ENCODE results near the gene LPGAT1. TPM values are rescaled to one million over a fixed set of nuclear protein-coding genes. Genes with fewer than 3 reads are reported as not detected.

LPGAT1 gene
- total RNA-seq, 1 donor from 2014 or later: 73.2 TPM

DNA sequence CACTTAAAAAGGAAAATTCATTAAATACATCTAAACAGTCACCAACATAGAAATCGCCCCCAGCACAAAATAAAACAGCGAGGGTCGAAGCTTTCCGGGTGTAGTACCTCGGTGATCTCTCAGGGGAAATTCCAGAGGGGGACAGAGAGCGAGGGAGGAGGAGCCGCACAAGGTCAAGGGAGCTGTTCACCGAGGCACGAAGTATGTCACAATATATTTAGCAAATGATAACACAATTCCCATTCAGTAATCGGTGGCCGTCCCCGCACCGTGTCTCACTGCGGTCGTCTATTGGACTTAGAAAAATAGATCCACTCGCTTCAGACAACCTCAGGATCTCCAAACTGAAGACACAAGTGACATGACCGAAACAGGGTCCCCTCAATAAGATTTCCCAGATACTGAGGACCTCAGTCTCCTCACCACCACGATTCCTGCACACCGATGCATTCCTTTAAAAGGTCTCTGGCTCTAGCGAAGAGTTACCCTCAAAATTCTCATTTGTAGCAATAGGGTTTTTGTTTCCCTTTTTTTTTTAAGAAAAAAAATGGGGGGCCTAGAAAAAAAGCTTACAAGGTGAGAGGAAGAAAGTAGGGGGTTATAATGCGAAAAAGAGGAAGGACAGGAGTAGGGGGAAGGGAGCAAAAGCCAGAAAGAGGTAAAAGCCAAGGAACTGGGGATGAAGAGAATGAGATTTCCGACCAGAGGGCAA, 1.1 kb downstream of the LPGAT1 start:
- no peak for TF ChIP-seq CTCF (IDR thresholded peaks at IDR 0.05; ENCODE audit: partially characterized antibody, unreplicated experiment)
- peak; percentile 22 for DNase-seq
- H3K4me1 Mint-ChIP-seq (ENCODE audit: low read depth, unreplicated experiment): peaks cover 14% of the 10 kb centered on the region
- no peaks in the 10 kb centered on the region for H3K36me3 Mint-ChIP-seq (ENCODE audit: unreplicated experiment)
- peaks cover 7% of the 10 kb centered on the region for H3K9me3 Mint-ChIP-seq (ENCODE audit: unreplicated experiment)
- peak overlapping the region; percentile 98 for H3K4me3 Mint-ChIP-seq (ENCODE audit: unreplicated experiment)
- H3K27ac Mint-ChIP-seq (ENCODE audit: unreplicated experiment): peak overlapping the region; percentile 87
- H3K27me3 Mint-ChIP-seq (ENCODE audit: unreplicated experiment): no peaks in the 10 kb centered on the region

- Mint-ChIP-seq H3K27ac (ENCODE audit: unreplicated experiment) (peak overlapping the region; percentile 87), H3K9me3 (ENCODE audit: unreplicated experiment) (peaks cover 7% of the 10 kb centered on the region), H3K4me3 (ENCODE audit: unreplicated experiment) (peak overlapping the region; percentile 98), H3K36me3 (ENCODE audit: unreplicated experiment) (no peaks in the 10 kb centered on the region), H3K27me3 (ENCODE audit: unreplicated experiment) (no peaks in the 10 kb centered on the region), H3K4me1 (ENCODE audit: low read depth, unreplicated experiment) (peaks cover 14% of the 10 kb centered on the region)
- no peak for TF ChIP-seq CTCF (IDR thresholded peaks at IDR 0.05; ENCODE audit: partially characterized antibody, unreplicated experiment)
- DNase-seq: no peak
Observed at GRCh38 chr1:211828584-211829342, 1.8 kb downstream of the LPGAT1 start.

DNA sequence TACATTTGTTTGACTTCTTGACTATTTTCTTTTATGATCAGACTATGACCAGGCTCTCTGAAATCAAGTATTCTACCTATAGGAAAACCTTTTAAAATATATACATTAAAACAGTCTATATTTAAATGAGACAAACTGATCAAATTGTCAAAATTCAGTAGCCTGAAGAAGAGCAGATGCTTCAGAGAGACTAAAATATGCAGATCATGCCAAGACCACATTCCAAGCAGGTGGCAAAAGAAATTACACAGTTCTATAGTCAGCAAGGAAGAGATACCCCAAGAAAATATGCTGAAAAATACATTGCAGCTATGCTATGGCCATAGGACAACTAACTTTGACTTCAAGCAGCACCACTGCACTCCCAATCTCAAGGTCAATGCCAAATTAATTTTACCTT, 3.5 kb downstream of the LPGAT1 start:
- Mint-ChIP-seq H3K4me3 (ENCODE audit: unreplicated experiment) (peak overlapping the region; percentile 59), H3K4me1 (ENCODE audit: low read depth, unreplicated experiment) (peaks cover 13% of the 10 kb centered on the region), H3K27me3 (ENCODE audit: unreplicated experiment) (no peaks in the 10 kb centered on the region), H3K27ac (ENCODE audit: unreplicated experiment) (no peak overlapping the region), H3K9me3 (ENCODE audit: unreplicated experiment) (peaks cover 7% of the 10 kb centered on the region), H3K36me3 (ENCODE audit: unreplicated experiment) (no peaks in the 10 kb centered on the region)
- TF ChIP-seq CTCF (IDR thresholded peaks at IDR 0.05; ENCODE audit: partially characterized antibody, unreplicated experiment): no peak
- no peak for DNase-seq

DNA sequence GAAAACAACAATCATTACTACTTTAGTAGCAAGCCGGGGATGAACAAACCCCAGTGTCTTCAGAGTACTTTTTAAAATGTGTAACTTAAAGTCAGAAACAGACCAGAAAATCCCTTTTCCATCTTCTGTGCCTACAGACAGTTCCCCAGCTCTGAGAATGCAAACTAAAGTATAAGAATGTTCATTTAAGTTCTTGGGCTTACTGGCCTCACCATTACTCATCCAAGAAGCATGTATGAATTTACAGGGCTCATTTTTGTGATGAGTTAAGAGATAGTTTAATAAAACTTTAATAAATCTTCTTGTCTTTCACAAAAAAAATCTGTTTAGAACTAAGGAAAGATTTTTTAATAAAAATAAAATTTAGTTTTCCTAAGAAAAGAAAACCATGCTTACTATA, 4.6 kb downstream of the LPGAT1 start:
- H3K4me3 Mint-ChIP-seq (ENCODE audit: unreplicated experiment): no peak overlapping the region
- no peak for TF ChIP-seq CTCF (IDR thresholded peaks at IDR 0.05; ENCODE audit: partially characterized antibody, unreplicated experiment)
- peaks cover 7% of the 10 kb centered on the region for H3K9me3 Mint-ChIP-seq (ENCODE audit: unreplicated experiment)
- no peaks in the 10 kb centered on the region for H3K27me3 Mint-ChIP-seq (ENCODE audit: unreplicated experiment)
- H3K4me1 Mint-ChIP-seq (ENCODE audit: low read depth, unreplicated experiment): peaks cover 7% of the 10 kb centered on the region
- H3K36me3 Mint-ChIP-seq (ENCODE audit: unreplicated experiment): no peaks in the 10 kb centered on the region
- no peak overlapping the region for H3K27ac Mint-ChIP-seq (ENCODE audit: unreplicated experiment)
- no peak for DNase-seq

Data from glutamatergic neuron (in vitro differentiated cells).